Naive thymus-derived CD8-positive, alpha-beta T cell (primary cell): ENCODE results near the gene SLC6A3. TPM values are rescaled to one million over a fixed set of nuclear protein-coding genes. Genes with fewer than 3 reads are reported as not detected.
"Not testable (repeated sequence)": the region's sequence is repeated elsewhere in the genome, so short reads cannot be mapped to it uniquely, and the experiment has no call there.

Source experiments
- ATAC-seq, 2 donors: fragments of 150-1000 bp; cut with Tn5 transposase in 1 of 2; sonication (Bioruptor Pico), chemical (Tn5 transposase) in 1 of 2; 1 replicate in 1 of 2; 2 replicates in 1 of 2; pipeline ENCODE4 v1.10.0; 2021; ENCODE audit warnings: mild to moderate bottlenecking in 2 of 2, moderate library complexity in 2 of 2
- POLR2A ChIA-PET: fragments of 350-600 bp; sonication (Branson Sonifier 250); formaldehyde crosslinking; loops from one replicate; lab custom pipeline; 2021; ENCODE audit warnings: antibody characterized with exemption; lab: Charles Lee
- DNase-seq, 10 donors: peaks; one replicate each; pipeline versions ENCODE4 v3.0.0 to v3.0.0-alpha.2; 2020 to 2022
- H3K27ac Mint-ChIP-seq, 10 donors: one replicate each; pipeline ENCODE4 v1.8.0; 2020 to 2022; ENCODE audit warnings: mild to moderate bottlenecking in 10 of 10, mixed read lengths in 10 of 10, moderate library complexity in 4 of 10, inconsistent platforms in 1 of 10
- H3K27me3 Mint-ChIP-seq, 5 donors: one replicate each; pipeline ENCODE4 v1.8.0; 2021 to 2022; ENCODE audit warnings: mixed read lengths in 5 of 5
- H3K36me3 Mint-ChIP-seq, 3 donors: one replicate each; pipeline ENCODE4 v1.8.0; 2020 to 2022; ENCODE audit warnings: mixed read lengths in 3 of 3, mild to moderate bottlenecking in 2 of 3, inconsistent platforms in 1 of 3
- H3K4me1 Mint-ChIP-seq, 4 donors: one replicate each; pipeline ENCODE4 v1.8.0; 2021 to 2022; ENCODE audit warnings: mixed read lengths in 4 of 4
- H3K4me3 Mint-ChIP-seq, 10 donors: one replicate each; pipeline ENCODE4 v1.8.0; 2020 to 2022; ENCODE audit warnings: mild to moderate bottlenecking in 10 of 10, mixed read lengths in 10 of 10, moderate library complexity in 6 of 10, inconsistent platforms in 1 of 10
- H3K9me3 Mint-ChIP-seq, 9 donors: one replicate each; pipeline ENCODE4 v1.8.0; 2020 to 2022; ENCODE audit warnings: mixed read lengths in 9 of 9, mild to moderate bottlenecking in 3 of 9, inconsistent platforms in 1 of 9, moderate library complexity in 1 of 9
- polyA plus RNA-seq, 3 donors: library from polyadenylated mRNA; unstranded; fragments of 300-500 nt; fragmentation: Illumina TruSeq; gene quantifications; one replicate each; pipeline ENCODE4 v1.2.3, GENCODE V29; 2021
- total RNA-seq, 8 experiments: library from RNA in 2 of 8; stranded (reverse) in 2 of 8; gene quantifications; one replicate each; pipeline ENCODE4 v1.2.3 and lab custom pipeline; 2021 to 2026

Gene SLC6A3
- total and polyA plus RNA-seq, 5 experiments from 2014 or later = 0.08 to 0.27 (median 0.09) TPM; not detected in 2

DNA sequence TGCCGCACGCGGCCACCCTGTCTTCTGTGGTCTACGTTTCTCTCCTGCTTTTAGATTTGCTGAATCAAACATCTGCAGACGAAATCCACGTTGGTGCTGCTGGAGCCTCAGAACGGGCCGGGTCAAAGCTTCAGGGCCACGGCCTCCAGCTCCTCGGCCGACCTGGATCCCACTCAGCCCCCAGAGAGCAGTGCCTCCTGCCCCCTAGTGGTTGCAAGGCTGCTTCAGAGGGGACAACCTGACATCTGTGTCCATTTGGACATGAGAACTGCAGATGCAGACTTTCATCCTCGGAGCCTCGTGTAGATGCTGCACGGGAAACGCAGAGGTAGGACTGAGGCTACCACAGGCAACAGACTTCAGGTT is 23.0 kb upstream of the SLC6A3 start:
- peak in 1 of 2 donors; percentile 42 for ATAC-seq
- Mint-ChIP-seq H3K36me3 (peaks cover 0 to 11% (median 0%) of the 10 kb centered on the region in 3 donors), H3K27me3 (no peaks in the 10 kb centered on the region), H3K4me1 (peaks cover 0 to 4% (median 0%) of the 10 kb centered on the region in 4 donors), H3K9me3 (no peaks in the 10 kb centered on the region), H3K4me3 (no peak overlapping the region), H3K27ac (peak overlapping the region in 3 of 10 donors; percentile 36 to 73 (median 68))
- POLR2A ChIA-PET = interaction anchor here (1.0 kb wide), 1 partner anchor 88 kb away, joined by 3 read pairs; no protein-coding TSS in a partner anchor
- DNase-seq = peak in 6 of 10 donors; percentile 12 to 70 (median 34)

DNA sequence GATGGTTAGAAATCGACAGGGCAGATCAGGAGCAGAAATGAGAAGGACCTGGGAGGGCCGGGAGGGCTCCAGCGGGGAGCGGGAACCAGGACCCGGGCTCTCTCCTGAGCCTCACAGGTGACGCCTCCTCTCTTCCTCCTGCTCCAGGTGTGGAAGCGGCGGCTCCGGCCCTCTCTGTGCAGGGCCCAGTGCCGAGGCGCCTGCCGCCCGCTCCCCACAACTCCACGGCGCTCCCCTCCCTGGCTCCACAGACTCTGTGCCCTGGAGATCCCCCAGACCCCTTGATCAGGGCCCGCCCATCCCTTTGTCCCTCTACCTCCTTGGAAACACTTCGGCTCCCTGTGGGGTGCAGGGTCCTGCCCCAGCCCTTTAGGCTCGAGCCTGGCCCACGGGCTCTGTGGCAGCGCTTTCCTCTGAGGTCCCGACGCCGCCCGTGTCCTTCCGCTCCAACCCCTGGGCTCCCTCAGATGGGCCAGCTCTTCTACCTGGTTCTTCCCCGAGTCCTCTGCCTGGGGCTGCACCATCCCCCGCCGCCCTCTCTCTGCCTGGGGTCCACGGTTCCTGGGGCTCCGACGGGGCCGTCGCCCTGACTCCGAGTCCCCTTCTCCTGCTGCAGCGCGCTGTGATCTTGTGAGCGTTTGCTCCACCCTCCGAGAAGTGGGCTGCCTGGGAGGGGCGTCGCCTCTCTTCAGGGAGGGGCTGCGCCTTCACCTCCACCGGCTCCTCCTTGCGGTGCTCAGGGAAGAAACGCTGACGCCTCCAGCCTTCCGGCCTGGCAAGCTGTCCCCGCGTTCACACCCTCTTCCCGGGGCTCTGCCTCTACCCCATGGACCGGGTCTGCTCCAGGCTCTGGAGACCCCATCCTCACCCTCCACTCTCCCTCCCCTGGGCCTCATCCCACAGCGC is 22.4 kb upstream of the SLC6A3 start:
- POLR2A ChIA-PET = interaction anchor here (1.0 kb wide), 1 partner anchor 87 kb away, joined by 3 read pairs; no protein-coding TSS in a partner anchor
- no peak overlapping the region for H3K27ac Mint-ChIP-seq
- H3K4me3 Mint-ChIP-seq = no peak overlapping the region
- DNase-seq (peak in 1 of 10 donors; percentile 58), ATAC-seq (no peak)
- H3K4me1 Mint-ChIP-seq = peaks cover 0 to 2% (median 0%) of the 10 kb centered on the region in 4 donors
- H3K27me3 Mint-ChIP-seq = no peaks in the 10 kb centered on the region
- H3K9me3 Mint-ChIP-seq = no peaks in the 10 kb centered on the region
- peaks cover 0 to 10% (median 0%) of the 10 kb centered on the region in 3 donors for H3K36me3 Mint-ChIP-seq

DNA sequence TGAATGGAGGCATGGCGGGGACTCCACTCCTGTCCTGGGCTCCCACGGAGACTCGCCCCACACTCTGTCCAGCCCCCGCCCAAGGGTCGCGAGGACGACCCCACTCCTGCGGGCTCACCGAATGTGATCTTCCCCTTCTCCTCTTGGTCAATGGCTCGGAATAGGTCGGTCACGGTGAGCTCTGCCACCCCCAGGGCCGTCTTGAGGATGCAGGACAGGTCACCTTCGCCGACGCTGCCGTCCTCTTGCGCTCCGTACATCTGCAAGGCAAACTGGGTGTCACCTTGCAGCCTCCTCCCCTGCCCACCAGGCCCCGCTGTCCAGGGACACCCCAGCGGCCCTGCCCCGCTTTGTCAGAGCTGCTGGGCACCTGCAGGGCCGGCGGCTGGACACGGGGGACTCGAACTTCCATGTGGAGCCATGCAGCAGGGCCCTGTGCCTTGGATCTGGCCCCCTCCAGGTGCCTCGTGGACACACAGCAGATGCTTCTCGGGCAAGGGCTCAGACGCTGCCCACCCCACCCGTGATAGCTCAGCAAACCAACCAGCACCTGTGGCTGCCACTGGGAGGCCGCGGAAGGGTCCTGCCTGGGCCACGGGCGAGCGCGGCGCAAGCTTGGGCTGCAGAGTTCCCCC is 21.5 kb upstream of the SLC6A3 start:
- Mint-ChIP-seq H3K9me3 (no peaks in the 10 kb centered on the region), H3K27me3 (no peaks in the 10 kb centered on the region), H3K4me3 (no peak overlapping the region), H3K4me1 (peaks cover 0 to 1% (median 0%) of the 10 kb centered on the region in 4 donors), H3K36me3 (peaks cover 0 to 17% (median 0%) of the 10 kb centered on the region in 3 donors), H3K27ac (peak overlapping the region in 1 of 10 donors; percentile 77)
- POLR2A ChIA-PET = no interaction called here
- ATAC-seq (no peak), DNase-seq (peak in 1 of 10 donors; percentile 51)

DNA sequence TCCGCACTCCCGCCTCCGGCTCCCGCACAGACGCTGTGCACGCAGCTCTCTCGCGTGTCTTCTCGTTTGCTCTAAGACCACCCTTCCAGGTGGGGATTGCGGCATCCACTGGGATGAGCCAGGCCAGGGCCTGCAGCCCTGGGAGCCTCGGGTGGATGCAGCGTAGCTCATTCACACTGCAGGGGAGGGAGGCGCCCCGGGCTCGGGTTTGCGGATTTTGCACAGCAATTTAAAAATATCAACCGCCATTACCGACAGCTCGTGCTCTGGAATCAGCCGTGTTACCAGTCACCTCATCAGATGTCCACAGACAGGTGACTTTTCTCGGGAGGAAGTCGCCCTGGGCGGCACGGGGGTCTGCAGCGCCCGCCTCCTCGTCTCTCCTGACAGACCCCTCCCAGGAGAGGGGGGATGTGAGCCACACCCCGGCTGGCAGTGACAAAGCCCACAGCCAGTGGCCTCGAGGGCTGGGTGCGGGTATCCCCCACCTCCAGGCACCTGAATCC is 20.8 kb upstream of the SLC6A3 start:
- ATAC-seq (no peak), DNase-seq (peak in 1 of 10 donors; percentile 51)
- Mint-ChIP-seq H3K9me3 (no peaks in the 10 kb centered on the region), H3K4me1 (no peaks in the 10 kb centered on the region), H3K36me3 (peaks cover 0 to 23% (median 0%) of the 10 kb centered on the region in 3 donors), H3K4me3 (no peak overlapping the region), H3K27me3 (no peaks in the 10 kb centered on the region), H3K27ac (peak overlapping the region in 1 of 10 donors; percentile 79)
- POLR2A ChIA-PET = no interaction called here

DNA sequence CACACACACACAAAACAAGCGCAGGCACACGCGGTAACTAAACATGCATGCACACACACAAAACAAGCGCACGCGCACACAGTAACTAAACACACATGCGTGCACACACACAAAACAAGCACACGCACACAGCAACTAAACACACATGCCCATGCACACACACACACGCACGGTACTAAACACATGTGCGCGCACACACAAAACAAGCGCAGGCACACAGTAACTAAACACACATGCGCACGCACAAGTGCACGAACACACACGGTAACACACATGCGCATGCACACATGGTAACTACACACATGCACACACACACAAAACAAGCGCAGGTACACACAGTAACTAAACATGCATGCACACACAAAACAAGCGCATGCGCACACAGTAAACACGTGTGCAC is 19.9 kb upstream of the SLC6A3 start:
- POLR2A ChIA-PET = no interaction called here
- peaks cover 0 to 26% (median 2%) of the 10 kb centered on the region in 3 donors for H3K36me3 Mint-ChIP-seq

DNA sequence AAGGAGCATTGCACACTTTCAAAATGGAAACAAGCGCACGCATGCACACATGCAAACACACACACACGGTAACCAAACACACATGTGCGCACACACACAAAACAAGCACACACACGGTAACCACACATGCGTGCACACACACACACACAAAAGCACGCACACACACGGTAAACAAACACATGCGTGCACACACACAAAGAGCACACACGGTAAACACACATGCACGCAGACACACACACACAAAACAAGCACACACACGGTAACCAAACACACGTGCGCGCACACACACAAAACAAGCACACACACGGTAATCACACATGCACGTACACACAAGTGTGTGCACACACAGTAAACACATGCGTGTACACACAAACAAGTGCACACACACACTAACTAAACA is 19.3 kb upstream of the SLC6A3 start:
- H3K27ac Mint-ChIP-seq = no peak overlapping the region
- H3K4me3 Mint-ChIP-seq = no peak overlapping the region
- no peaks in the 10 kb centered on the region for H3K27me3 Mint-ChIP-seq
- peaks cover 0 to 26% (median 2%) of the 10 kb centered on the region in 3 donors for H3K36me3 Mint-ChIP-seq
- no peaks in the 10 kb centered on the region for H3K9me3 Mint-ChIP-seq
- POLR2A ChIA-PET = no interaction called here
- DNase-seq (no peak), ATAC-seq (no peak)
- H3K4me1 Mint-ChIP-seq = no peaks in the 10 kb centered on the region

More for the DNA sequence above, 19.9 kb upstream of the SLC6A3 start:
- DNase-seq (no peak), ATAC-seq (no peak)
- Mint-ChIP-seq H3K27ac (no peak overlapping the region), H3K4me3 (no peak overlapping the region), H3K4me1 (no peaks in the 10 kb centered on the region), H3K9me3 (no peaks in the 10 kb centered on the region), H3K27me3 (no peaks in the 10 kb centered on the region)

DNA sequence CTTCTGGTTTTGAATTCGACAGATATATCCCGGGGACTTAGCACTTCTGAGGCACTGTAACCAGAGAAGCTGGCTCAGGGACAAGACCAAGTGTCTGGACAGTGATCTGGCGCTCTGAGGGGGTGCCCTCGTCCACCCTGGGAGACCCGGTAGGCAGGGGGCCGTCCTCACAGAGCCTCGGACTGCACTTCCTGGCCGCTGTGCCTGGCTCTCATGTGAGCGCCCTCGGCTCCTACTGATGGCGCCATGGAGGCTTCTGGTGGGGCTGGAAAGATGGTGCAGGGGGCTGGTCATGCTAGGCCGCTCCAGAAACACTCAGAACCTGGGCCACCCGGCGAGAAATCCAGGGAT is 18.8 kb upstream of the SLC6A3 start:
- ATAC-seq = no peak
- peak in 1 of 10 donors; percentile 23 for DNase-seq
- Mint-ChIP-seq H3K4me1 (no peaks in the 10 kb centered on the region), H3K9me3 (no peaks in the 10 kb centered on the region), H3K27me3 (no peaks in the 10 kb centered on the region), H3K4me3 (no peak overlapping the region), H3K27ac (no peak overlapping the region), H3K36me3 (peaks cover 0 to 26% (median 2%) of the 10 kb centered on the region in 3 donors)
- POLR2A ChIA-PET = no interaction called here

DNA sequence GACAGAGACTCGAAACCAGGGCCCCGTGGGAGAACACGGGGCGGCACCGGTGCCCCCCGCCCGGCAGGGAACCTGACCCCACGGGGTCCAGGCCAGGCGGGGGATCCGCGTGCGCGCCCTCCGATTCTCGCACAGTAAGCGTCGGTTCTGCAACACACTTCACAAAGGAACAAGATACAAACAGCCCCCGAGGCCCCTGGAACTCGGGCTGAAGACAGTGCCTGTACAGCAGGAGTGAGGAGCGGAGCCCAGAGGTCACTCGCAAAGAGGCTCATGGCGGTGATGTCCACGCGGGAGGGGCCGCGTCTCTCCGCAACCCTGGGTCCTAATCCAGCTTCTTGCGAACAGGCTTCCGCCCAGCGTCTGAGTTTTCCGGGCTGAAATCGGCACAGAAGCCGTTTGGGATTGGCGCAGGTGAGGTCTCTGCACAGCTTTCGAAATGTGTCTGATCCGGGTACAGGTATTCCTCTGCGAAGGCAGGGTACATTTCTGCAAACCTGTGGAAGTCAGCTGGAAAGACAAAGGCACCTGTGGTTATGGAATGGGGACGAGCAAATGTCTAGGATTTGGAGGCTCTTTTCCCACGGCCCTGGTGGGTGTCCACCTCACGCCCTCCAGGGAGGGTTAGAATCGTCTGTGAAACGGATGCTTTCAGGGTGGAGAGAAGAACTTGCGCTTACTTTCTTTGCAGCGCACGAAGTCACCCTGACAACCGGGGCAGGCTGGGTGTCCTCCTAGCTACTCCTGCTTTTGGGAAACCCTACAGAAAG is 18.3 kb upstream of the SLC6A3 start:
- Mint-ChIP-seq H3K27ac (no peak overlapping the region), H3K36me3 (peaks cover 0 to 26% (median 2%) of the 10 kb centered on the region in 3 donors)

DNA sequence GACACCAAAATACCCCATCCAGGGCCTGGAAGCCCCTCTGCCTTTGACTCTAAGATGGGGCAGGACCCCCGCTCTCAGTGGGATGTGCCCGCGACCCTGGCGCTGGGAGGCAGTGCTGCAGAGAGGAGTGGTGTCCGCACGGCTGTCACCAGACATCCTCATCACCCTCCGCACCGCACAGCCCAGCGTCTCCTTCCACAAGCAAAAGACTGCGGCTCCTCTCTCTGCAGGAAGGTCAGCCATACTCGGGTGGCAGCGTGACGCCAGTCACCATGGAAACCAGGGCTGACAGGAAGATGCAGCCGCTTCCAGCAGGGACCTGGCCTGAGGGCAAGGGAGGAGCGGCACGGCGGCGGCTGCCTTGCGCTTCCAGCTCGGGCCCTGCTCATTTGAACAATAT is 17.1 kb upstream of the SLC6A3 start:
- H3K27me3 Mint-ChIP-seq = peaks cover 0 to 2% (median 0%) of the 10 kb centered on the region in 5 donors
- no peak for ATAC-seq
- H3K4me1 Mint-ChIP-seq = no peaks in the 10 kb centered on the region
- POLR2A ChIA-PET = no interaction called here
- DNase-seq = peak in 1 of 10 donors; percentile 46
- H3K27ac Mint-ChIP-seq = peak overlapping the region in 1 of 10 donors; percentile 33
- H3K36me3 Mint-ChIP-seq = peaks cover 0 to 26% (median 2%) of the 10 kb centered on the region in 3 donors
- no peaks in the 10 kb centered on the region for H3K9me3 Mint-ChIP-seq
- H3K4me3 Mint-ChIP-seq = no peak overlapping the region

More for the DNA sequence above, 18.3 kb upstream of the SLC6A3 start:
- DNase-seq (peak in 1 of 10 donors; percentile 40), ATAC-seq (no peak)
- H3K9me3 Mint-ChIP-seq = no peaks in the 10 kb centered on the region
- no peaks in the 10 kb centered on the region for H3K4me1 Mint-ChIP-seq
- peaks cover 0 to 1% (median 0%) of the 10 kb centered on the region in 5 donors for H3K27me3 Mint-ChIP-seq
- POLR2A ChIA-PET = no interaction called here
- H3K4me3 Mint-ChIP-seq = no peak overlapping the region

DNA sequence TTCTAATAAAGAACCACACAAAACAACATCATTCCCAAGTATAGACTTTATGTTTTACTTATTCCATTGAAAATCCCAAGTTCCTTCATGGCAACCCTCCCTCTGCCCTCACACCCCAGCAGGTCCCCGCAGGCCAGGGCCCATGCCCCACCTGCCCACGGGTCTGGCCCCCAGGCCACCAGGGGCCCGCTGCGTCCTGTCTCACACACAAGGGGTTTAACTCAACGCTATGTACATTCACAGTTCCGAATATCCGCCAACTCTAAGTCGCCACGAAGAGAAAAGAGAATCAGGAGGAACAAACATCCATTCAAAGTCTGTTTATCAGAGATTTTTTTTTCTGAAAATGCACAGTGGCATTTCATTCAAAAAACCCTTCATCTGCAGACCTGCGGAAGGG is 16.2 kb upstream of the SLC6A3 start:
- ATAC-seq (no peak), DNase-seq (peak in 1 of 10 donors; percentile 54)
- peaks cover 2 to 26% (median 5%) of the 10 kb centered on the region in 3 donors for H3K36me3 Mint-ChIP-seq
- POLR2A ChIA-PET = no interaction called here
- peaks cover 0 to 6% (median 4%) of the 10 kb centered on the region in 9 donors for H3K9me3 Mint-ChIP-seq
- peaks cover 0 to 2% (median 0%) of the 10 kb centered on the region in 5 donors for H3K27me3 Mint-ChIP-seq
- H3K4me3 Mint-ChIP-seq = no peak overlapping the region
- H3K27ac Mint-ChIP-seq = no peak overlapping the region
- no peaks in the 10 kb centered on the region for H3K4me1 Mint-ChIP-seq

DNA sequence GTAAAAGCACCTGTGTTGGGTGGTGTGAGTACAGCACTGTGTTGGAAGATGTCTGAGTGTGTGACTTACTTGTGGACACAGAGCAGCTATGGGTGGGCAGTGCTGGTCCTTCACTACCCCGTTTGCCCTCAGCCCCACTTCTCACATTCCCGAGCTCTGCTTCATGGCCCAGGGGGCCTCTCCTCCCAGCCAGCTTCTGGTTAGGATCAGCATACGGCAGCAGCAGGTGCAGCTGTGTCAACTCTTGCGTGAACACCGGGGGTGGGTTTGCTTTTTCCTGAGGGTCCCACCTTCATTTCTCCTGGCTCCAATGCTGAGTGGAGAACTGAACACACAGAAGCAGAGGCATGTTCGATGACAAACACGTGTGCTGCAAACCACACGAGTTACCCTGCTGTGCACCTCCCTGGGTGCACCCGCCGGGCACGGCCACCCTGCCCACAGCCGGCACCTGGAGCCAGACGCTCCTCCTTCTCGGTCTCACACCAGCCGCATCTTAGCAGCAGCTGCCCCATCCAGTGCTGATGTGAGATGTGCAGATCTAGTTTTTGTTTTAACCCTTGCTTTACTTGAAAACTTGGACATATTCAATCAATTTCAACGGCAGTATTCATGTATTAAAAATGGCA is 14.9 kb upstream of the SLC6A3 start:
- no peak overlapping the region for H3K4me3 Mint-ChIP-seq
- ATAC-seq (no peak), DNase-seq (peak in 1 of 10 donors; percentile 43)
- H3K4me1 Mint-ChIP-seq = no peaks in the 10 kb centered on the region
- H3K27me3 Mint-ChIP-seq = peaks cover 0 to 2% (median 0%) of the 10 kb centered on the region in 5 donors
- H3K36me3 Mint-ChIP-seq = peaks cover 2 to 26% (median 5%) of the 10 kb centered on the region in 3 donors
- H3K9me3 Mint-ChIP-seq = peaks cover 0 to 13% (median 4%) of the 10 kb centered on the region in 9 donors
- H3K27ac Mint-ChIP-seq = peak overlapping the region in 1 of 10 donors; percentile 74
- POLR2A ChIA-PET = no interaction called here

DNA sequence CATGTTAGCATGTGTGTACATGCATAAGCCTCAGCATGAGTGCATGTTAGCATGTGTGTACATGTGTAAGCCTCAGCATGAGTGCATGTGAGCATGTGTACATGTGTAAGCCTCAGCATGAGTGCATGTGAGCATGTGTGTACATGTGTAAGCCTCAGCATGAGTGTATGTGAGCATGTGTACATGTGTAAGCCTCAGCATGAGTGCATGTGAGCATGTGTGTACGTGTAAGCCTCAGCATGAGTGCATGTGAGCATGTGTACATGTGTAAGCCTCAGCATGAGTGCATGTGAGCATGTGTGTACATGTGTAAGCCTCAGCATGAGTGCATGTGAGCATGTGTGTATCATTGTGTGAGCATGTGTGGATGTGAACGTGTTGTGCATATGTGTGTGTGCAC is 14.2 kb upstream of the SLC6A3 start:
- Mint-ChIP-seq H3K27ac (peak overlapping the region in 1 of 10 donors; percentile 11), H3K36me3 (peaks cover 2 to 26% (median 9%) of the 10 kb centered on the region in 3 donors), H3K9me3 (peaks cover 0 to 18% (median 4%) of the 10 kb centered on the region in 9 donors)
- DNase-seq, H3K4me3 Mint-ChIP-seq, H3K4me1 Mint-ChIP-seq, H3K27me3 Mint-ChIP-seq, POLR2A ChIA-PET, ATAC-seq: not testable (repeated sequence)
